DND-41 (cell line): Measurements from ENCODE around the gene CASTOR1.

ENCODE experiments used
- ATAC-seq: fragments of 200-7000 bp; cut with Tn5 transposase; 3 replicates; pipeline ENCODE4 v1.9.1; 2021; ENCODE audit warnings: low read depth; ENCODE audit not compliant: insufficient read depth
- DNase-seq: peaks from one replicate; pipeline ENCODE4 v3.0.0-alpha.2; 2020
- H2AFZ ChIP-seq: 2 replicates; pipeline ENCODE4 v1.6.0; 2012; ENCODE audit warnings: low read depth, low read length
- H3K27ac ChIP-seq: 2 replicates; pipeline ENCODE4 v1.5.1; 2012; ENCODE audit warnings: low read length, inconsistent platforms
- H3K27me3 ChIP-seq: fragments of 200-600 bp; sonication (generic); 2 replicates; pipeline ENCODE4 v1.6.0; 2012; ENCODE audit warnings: low read length, mild to moderate bottlenecking, inconsistent platforms; ENCODE audit not compliant: insufficient read depth, poor library complexity
- H3K36me3 ChIP-seq: 2 replicates; pipeline ENCODE4 v1.5.1; 2012; ENCODE audit warnings: low read length, inconsistent platforms; ENCODE audit not compliant: insufficient read depth
- H3K4me1 ChIP-seq: 2 replicates; pipeline ENCODE4 v1.5.1; 2012; ENCODE audit warnings: mild to moderate bottlenecking, low read length; ENCODE audit not compliant: insufficient read depth
- H3K4me2 ChIP-seq: 2 replicates; pipeline ENCODE4 v1.6.0; 2012; ENCODE audit warnings: mild to moderate bottlenecking, moderate library complexity, low read length, inconsistent platforms; ENCODE audit not compliant: insufficient read depth
- H3K4me3 ChIP-seq, 2 experiments: fragments of 200-600 bp in 1 of 2; shearing (Covaris generic) in 1 of 2; 2 replicates each; pipeline ENCODE4 v1.5.1; 2012 to 2016; ENCODE audit warnings: inconsistent platforms in 2 of 2, low read length in 2 of 2, mild to moderate bottlenecking in 2 of 2, low read depth in 1 of 2, moderate library complexity in 1 of 2
- H3K79me2 ChIP-seq: 2 replicates; pipeline ENCODE4 v1.6.0; 2012; ENCODE audit warnings: low read length, inconsistent platforms; ENCODE audit not compliant: insufficient read depth
- H3K9ac ChIP-seq: 2 replicates; pipeline ENCODE4 v1.6.0; 2012; ENCODE audit warnings: low read depth, mild to moderate bottlenecking, inconsistent platforms, low read length, moderate library complexity
- H3K9me3 ChIP-seq: 2 replicates; pipeline ENCODE4 v1.5.1; 2012; ENCODE audit warnings: low read length, moderate library complexity, mild to moderate bottlenecking, inconsistent platforms; ENCODE audit not compliant: insufficient read depth, severe bottlenecking
- H4K20me1 ChIP-seq: 2 replicates; pipeline ENCODE4 v1.6.0; 2012; ENCODE audit warnings: low read length; ENCODE audit not compliant: insufficient read depth
- CTCF ChIP-seq: IDR thresholded peaks from 2 replicates; pipeline ENCODE4 v1.5.1; 2012; ENCODE audit warnings: borderline replicate concordance, low read length, moderate library complexity, mild to moderate bottlenecking; ENCODE audit not compliant: poor library complexity, severe bottlenecking; ENCODE audit errors: extremely low read depth
- EZH2 ChIP-seq: IDR thresholded peaks from 3 replicates; pipeline ENCODE4 v1.6.1; 2012; ENCODE audit warnings: borderline replicate concordance, low read depth, mild to moderate bottlenecking, moderate library complexity, low read length, inconsistent platforms; ENCODE audit not compliant: severe bottlenecking

CASTOR1 gene

GRCh38 chr22:30240541-30241417 lies 48.5 kb downstream of the CASTOR1 start:
- H3K9ac ChIP-seq, result no peak overlapping the region
- ATAC-seq, result no peak
- no peaks in the 10 kb centered on the region for H4K20me1 ChIP-seq
- peaks cover 22% of the 10 kb centered on the region for H3K4me1 ChIP-seq
- no peak overlapping the region for H3K4me3 ChIP-seq
- H3K9me3 ChIP-seq, result no peaks in the 10 kb centered on the region
- no peak overlapping the region for H3K27ac ChIP-seq
- DNase-seq, result no peak
- no peaks in the 10 kb centered on the region for H3K79me2 ChIP-seq
- H3K36me3 ChIP-seq, result peaks cover 2% of the 10 kb centered on the region; the same call in 1 of the 2 replicates
- no peaks in the 10 kb centered on the region for H3K27me3 ChIP-seq
- TF ChIP-seq CTCF, result no peak
- TF ChIP-seq EZH2, result no peak
- no peak overlapping the region for H2AFZ ChIP-seq
- no peak overlapping the region for H3K4me2 ChIP-seq

GRCh38 chr22:30239488-30240405 lies 49.6 kb downstream of the CASTOR1 start:
- no peak overlapping the region for H3K9ac ChIP-seq

More at GRCh38 chr22:30239488-30240405, 49.6 kb downstream of the CASTOR1 start:
- H3K4me1 ChIP-seq, result peaks cover 12% of the 10 kb centered on the region
- no peaks in the 10 kb centered on the region for H3K27me3 ChIP-seq
- no peaks in the 10 kb centered on the region for H3K9me3 ChIP-seq
- H2AFZ ChIP-seq, result no peak overlapping the region
- ATAC-seq (no peak), DNase-seq (no peak)
- no peak overlapping the region for H3K4me2 ChIP-seq
- H4K20me1 ChIP-seq, result no peaks in the 10 kb centered on the region
- no peaks in the 10 kb centered on the region for H3K79me2 ChIP-seq
- no peak overlapping the region for H3K4me3 ChIP-seq
- no peak for TF ChIP-seq EZH2
- no peak for TF ChIP-seq CTCF
- no peak overlapping the region for H3K27ac ChIP-seq
- peaks cover 2% of the 10 kb centered on the region; the same call in 1 of the 2 replicates for H3K36me3 ChIP-seq
